GM12878 (cell line): ENCODE data around the gene DTNBP1. TPM values are rescaled to one million over a fixed set of nuclear protein-coding genes. Genes with fewer than 3 reads are reported as not detected.

Experiments used
- ATAC-seq: fragments of 200-7000 bp; cut with Tn5 transposase; 3 replicates; pipeline ENCODE4 v1.9.1; 2020; ENCODE audit warnings: mild to moderate bottlenecking, moderate library complexity
- BruUV-seq: library from RNA; stranded (reverse); fragments of 400-500 nt; replicated peaks from 2 replicates; lab custom pipeline; 2021; lab: Mats Ljungman, UMichigan
- CTCF ChIA-PET: fragments of 300-600 bp; sonication (Branson Sonifier 250); formaldehyde crosslinking; extraction: SDS; loops from one replicate; lab custom pipeline; 2021; ENCODE audit warnings: inconsistent platforms; lab: Yijun Ruan, JAX
- POLR2A ChIA-PET: fragments of 350-600 bp; formaldehyde crosslinking; extraction: SDS; loops from one replicate; lab custom pipeline; 2021; ENCODE audit warnings: inconsistent platforms; lab: Charles Lee
- RAD21 ChIA-PET: fragments of 300-600 bp; sonication (Branson Sonifier 250); formaldehyde crosslinking; loops from one replicate; lab custom pipeline; 2023; ENCODE audit warnings: antibody characterized with exemption; ENCODE audit not compliant: unreplicated experiment; lab: Charles Lee
- SMC1A ChIA-PET: fragments of 300-600 bp; sonication (Branson Sonifier 250); formaldehyde crosslinking; loops from one replicate; lab custom pipeline; 2023; ENCODE audit not compliant: unreplicated experiment, uncharacterized antibody; lab: Charles Lee
- DNase-seq: peaks from one replicate; pipeline ENCODE4 v3.0.0-alpha.2; 2011; ENCODE audit warnings: low read depth, low spot score
- FAIRE-seq: peaks from 3 replicates; lab custom pipeline; 2011; peaks lifted over from hg19 to GRCh38; lab: Jason Lieb, UNC
- H2AFZ ChIP-seq: 2 replicates; pipeline ENCODE4 v1.6.0; 2011; ENCODE audit warnings: low read depth, low read length, control low read depth; ENCODE audit not compliant: control insufficient read depth
- H3K27ac ChIP-seq: 2 replicates; pipeline ENCODE4 v1.5.1; 2011; ENCODE audit warnings: control low read depth; ENCODE audit not compliant: control insufficient read depth, insufficient read depth
- H3K27me3 ChIP-seq, 2 experiments: replicated peaks in 1 of 2; 2 replicates each; pipeline versions ENCODE4 v1.6.0 to v1.6.1; 2011; ENCODE audit warnings: low read length in 1 of 2; ENCODE audit not compliant: control insufficient read depth in 2 of 2, insufficient read depth in 2 of 2
- H3K36me3 ChIP-seq, 2 experiments: 2 replicates each; pipeline ENCODE4 v1.5.1; 2011; ENCODE audit warnings: low read length in 1 of 2; ENCODE audit not compliant: control insufficient read depth in 2 of 2, insufficient read depth in 2 of 2
- H3K4me1 ChIP-seq: 2 replicates; pipeline ENCODE4 v1.6.1; 2011; ENCODE audit warnings: mild to moderate bottlenecking, low read length, moderate library complexity, mixed read lengths; ENCODE audit not compliant: control insufficient read depth, insufficient read depth
- H3K4me2 ChIP-seq: 2 replicates; pipeline ENCODE4 v1.6.0; 2011; ENCODE audit warnings: control low read depth; ENCODE audit not compliant: control insufficient read depth, insufficient read depth
- H3K4me3 ChIP-seq: fragments of 200-600 bp; sonication (generic); 2 replicates; pipeline ENCODE4 v1.5.1; 2016
- H3K79me2 ChIP-seq: 2 replicates; pipeline ENCODE4 v1.6.0; 2011; ENCODE audit warnings: low read length; ENCODE audit not compliant: control insufficient read depth, insufficient read depth
- H3K9ac ChIP-seq: 2 replicates; pipeline ENCODE4 v1.8.0; 2011; ENCODE audit warnings: low read length, control low read depth, mixed read lengths; ENCODE audit not compliant: control insufficient read depth, insufficient read depth
- H3K9me3 ChIP-seq: replicated peaks from 3 replicates; pipeline ENCODE4 v1.5.1; 2011; ENCODE audit warnings: mild to moderate bottlenecking, low read length; ENCODE audit not compliant: control insufficient read depth, insufficient read depth
- H4K20me1 ChIP-seq: 2 replicates; pipeline ENCODE4 v1.6.0; 2011; ENCODE audit not compliant: control insufficient read depth, insufficient read depth
- MLLT1 ChIP-seq: fragments of 450-650 bp; IDR thresholded peaks from 2 replicates; pipeline ENCODE4 v1.6.1; 2016; ENCODE audit warnings: mild to moderate bottlenecking
- NBN ChIP-seq: fragments of 450-650 bp; IDR thresholded peaks from 2 replicates; pipeline ENCODE4 v1.6.1; 2016
- STAT1 ChIP-seq: fragments of 450-650 bp; conservative IDR thresholded peaks from 2 replicates; pipeline ENCODE4 v1.6.1; 2014; ENCODE audit warnings: antibody characterized with exemption, mild to moderate bottlenecking
- ZNF622 ChIP-seq: fragments of 450-650 bp; IDR thresholded peaks from 2 replicates; pipeline ENCODE4 v1.6.1; 2017; ENCODE audit warnings: mild to moderate bottlenecking, inconsistent platforms
- WGBS: methylation state at CpG from one replicate; pipeline ENCODE4 v1.1.6; 2016; ENCODE audit warnings: low lambda C conversion rate; ENCODE audit not compliant: insufficient replicate concordance, insufficient coverage; ENCODE audit errors: missing lambda C conversion rate; 5-methylcytosine and 5-hydroxymethylcytosine counted together
- in situ Hi-C: fragments of 300-500 bp; cut with MboI; formaldehyde crosslinking; loops from 9 replicates; pipeline ENCODE4 v1.14.3; 2018; ENCODE audit warnings: mixed read lengths
- intact Hi-C: fragments of 100-400 bp; cut with micrococcal nuclease; formaldehyde crosslinking; loops from one replicate; pipeline ENCODE4 v1.14.2; 2022; ENCODE audit not compliant: unreplicated experiment
- polyA plus RNA-seq, 11 experiments: library from polyadenylated mRNA; depleted of rRNA in 4 of 11; unstranded in 6 of 11; stranded (reverse) in 5 of 11; fragments of >200 nt; fragmentation: Nextera tagmentation in 4 of 11; fragmentation: Illumina TruSeq in 1 of 11; extraction: Ambion mirVana in 4 of 11; extraction: Trizol in 1 of 11; gene quantifications; 1 replicate in 1 of 11; 2 replicates in 10 of 11; pipeline versions ENCODE4 v1.2.1 to v1.2.3, GENCODE V29; 2011 to 2016; ENCODE audit warnings: inconsistent platforms in 2 of 11, missing spikeins in 2 of 11, low read depth in 1 of 11
- total RNA-seq, 4 experiments: library from RNA; depleted of rRNA in 3 of 4; stranded (reverse); fragments of >200 nt in 3 of 4; fragmentation: Illumina TruSeq in 1 of 4; extraction: Trizol in 1 of 4; gene quantifications; 2 replicates each; pipeline versions ENCODE4 v1.2.1 to v1.2.3, GENCODE V29; 2013 to 2021
- TF ChIP-seq, protein P1 (sequence below): fragments of 450-650 bp; IDR thresholded peaks from 2 replicates; pipeline ENCODE4 v1.6.1; 2014; ENCODE audit warnings: mild to moderate bottlenecking

The DTNBP1 gene
- total and polyA plus RNA-seq, 10 of the 15 experiments (the other 5 are each of a cell fraction or from before 2014, with no cell fraction given) = 7.1 to 40.3 (median 20.1) TPM

- CTCF ChIA-PET = interaction anchor here (0.7 to 1.3 kb wide), 4 partner anchors 19 to 118 kb away, joined by 3 read pairs; no protein-coding TSS in a partner anchor
- no peak overlapping the region; the same call in 1 of the 2 replicates for H3K9ac ChIP-seq
- intact Hi-C loops = no loop called here
- RAD21 ChIA-PET = interaction anchor here (1.0 to 1.9 kb wide), 5 partner anchors 18 to 542 kb away, joined by 3 to 14 read pairs (median 4); partner anchors contain the start of gene MYLIP
- H3K79me2 ChIP-seq = peaks cover 10% of the 10 kb centered on the region
- peaks cover 20% of the 10 kb centered on the region for H3K4me1 ChIP-seq
- H3K27me3 ChIP-seq = no peaks in the 10 kb centered on the region; a peak in 1 of 4 replicates
- ATAC-seq = no peak
- SMC1A ChIA-PET = interaction anchor here (1.0 to 9.8 kb wide), 5 partner anchors 11 to 542 kb away, joined by 3 to 79 read pairs (median 10); no protein-coding TSS in a partner anchor
- 50% methylated on average over 18 of the region's 18 CpGs for WGBS
- FAIRE-seq = no peak
- BruUV-seq = no TSS peak
- no peak overlapping the region for H3K27ac ChIP-seq
- TF ChIP-seq ZNF622 (no peak), MLLT1 (peak; percentile 30; the same call in 1 of the 2 replicates), STAT1 (no peak), NBN (no peak)
- TF ChIP-seq, protein P1, sequence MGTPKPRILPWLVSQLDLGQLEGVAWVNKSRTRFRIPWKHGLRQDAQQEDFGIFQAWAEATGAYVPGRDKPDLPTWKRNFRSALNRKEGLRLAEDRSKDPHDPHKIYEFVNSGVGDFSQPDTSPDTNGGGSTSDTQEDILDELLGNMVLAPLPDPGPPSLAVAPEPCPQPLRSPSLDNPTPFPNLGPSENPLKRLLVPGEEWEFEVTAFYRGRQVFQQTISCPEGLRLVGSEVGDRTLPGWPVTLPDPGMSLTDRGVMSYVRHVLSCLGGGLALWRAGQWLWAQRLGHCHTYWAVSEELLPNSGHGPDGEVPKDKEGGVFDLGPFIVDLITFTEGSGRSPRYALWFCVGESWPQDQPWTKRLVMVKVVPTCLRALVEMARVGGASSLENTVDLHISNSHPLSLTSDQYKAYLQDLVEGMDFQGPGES = 0 out of 2 replicates have a peak, but pooled peaks have one; percentile 3
- in situ Hi-C loops = no loop called here
- no peaks in the 10 kb centered on the region for H3K9me3 ChIP-seq
- POLR2A ChIA-PET = interaction anchor here (0.5 to 2.5 kb wide), 9 partner anchors 10 to 1413 kb away, joined by 3 to 14 read pairs (median 3); no protein-coding TSS in a partner anchor
- H3K4me2 ChIP-seq = peak overlapping the region; percentile 95; the same call in 1 of the 2 replicates
- DNase-seq = no peak
- no peaks in the 10 kb centered on the region for H4K20me1 ChIP-seq
- peak overlapping the region; percentile 90 for H3K4me3 ChIP-seq
- no peaks in the 10 kb centered on the region for H3K36me3 ChIP-seq
- H2AFZ ChIP-seq = peak overlapping the region; percentile 83
Measured at GRCh38 chr6:15663130-15663871, 473 bp upstream of the DTNBP1 start.
